Effector memory CD4-positive, alpha-beta T cell (primary cell): ENCODE data around the gene STRBP.

ENCODE experiments used
- DNase-seq, 3 donors: peaks; one replicate each; pipeline ENCODE4 v3.0.0-alpha.2; 2020
- H3K27ac ChIP-seq: 2 replicates; pipeline ENCODE4 v1.7.0; 2013; ENCODE audit warnings: mild to moderate bottlenecking, low read length, moderate library complexity; ENCODE audit not compliant: insufficient read depth, poor library complexity, severe bottlenecking
- H3K27me3 ChIP-seq: replicated peaks from 2 replicates; pipeline ENCODE4 v1.7.0; 2013; ENCODE audit warnings: mild to moderate bottlenecking, low read length; ENCODE audit not compliant: insufficient read depth, control insufficient read depth, poor library complexity, severe bottlenecking
- H3K36me3 ChIP-seq: 2 replicates; pipeline ENCODE4 v1.7.0; 2013; ENCODE audit warnings: mild to moderate bottlenecking, low read length, moderate library complexity; ENCODE audit not compliant: control insufficient read depth, insufficient read depth
- H3K4me1 ChIP-seq: 2 replicates; pipeline ENCODE4 v1.7.0; 2013; ENCODE audit warnings: low read length, mild to moderate bottlenecking; ENCODE audit not compliant: control insufficient read depth, insufficient read depth, poor library complexity, severe bottlenecking
- H3K4me3 ChIP-seq: 2 replicates; pipeline ENCODE4 v1.7.0; 2013; ENCODE audit warnings: low read length, low read depth, mild to moderate bottlenecking; ENCODE audit not compliant: insufficient read depth, poor library complexity, severe bottlenecking
- H3K9me3 ChIP-seq: 2 replicates; pipeline ENCODE4 v1.7.0; 2013; ENCODE audit warnings: mild to moderate bottlenecking, low read length, moderate library complexity; ENCODE audit not compliant: control insufficient read depth

The STRBP gene

DNA sequence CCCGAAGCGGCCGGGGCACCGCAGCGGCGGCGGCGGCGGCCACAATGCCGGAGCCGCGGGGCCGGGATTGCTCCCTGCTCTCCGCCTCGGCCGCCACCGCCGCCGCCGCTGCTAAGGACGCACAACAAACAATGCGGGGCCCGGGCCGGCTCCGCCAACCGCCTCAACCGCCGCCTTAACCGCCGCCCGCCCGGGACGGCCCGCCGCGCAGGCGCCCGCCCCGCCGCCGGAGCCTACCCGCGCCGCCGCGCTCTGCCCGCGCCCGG, 254 bp downstream of the STRBP start:
- no peaks in the 10 kb centered on the region for H3K36me3 ChIP-seq
- DNase-seq, result no peak
- H3K27me3 ChIP-seq, result no peaks in the 10 kb centered on the region
- H3K9me3 ChIP-seq, result no peaks in the 10 kb centered on the region
- H3K27ac ChIP-seq, result no peak overlapping the region
- H3K4me3 ChIP-seq, result peak overlapping the region; percentile 61
- H3K4me1 ChIP-seq, result peaks cover 13% of the 10 kb centered on the region

DNA sequence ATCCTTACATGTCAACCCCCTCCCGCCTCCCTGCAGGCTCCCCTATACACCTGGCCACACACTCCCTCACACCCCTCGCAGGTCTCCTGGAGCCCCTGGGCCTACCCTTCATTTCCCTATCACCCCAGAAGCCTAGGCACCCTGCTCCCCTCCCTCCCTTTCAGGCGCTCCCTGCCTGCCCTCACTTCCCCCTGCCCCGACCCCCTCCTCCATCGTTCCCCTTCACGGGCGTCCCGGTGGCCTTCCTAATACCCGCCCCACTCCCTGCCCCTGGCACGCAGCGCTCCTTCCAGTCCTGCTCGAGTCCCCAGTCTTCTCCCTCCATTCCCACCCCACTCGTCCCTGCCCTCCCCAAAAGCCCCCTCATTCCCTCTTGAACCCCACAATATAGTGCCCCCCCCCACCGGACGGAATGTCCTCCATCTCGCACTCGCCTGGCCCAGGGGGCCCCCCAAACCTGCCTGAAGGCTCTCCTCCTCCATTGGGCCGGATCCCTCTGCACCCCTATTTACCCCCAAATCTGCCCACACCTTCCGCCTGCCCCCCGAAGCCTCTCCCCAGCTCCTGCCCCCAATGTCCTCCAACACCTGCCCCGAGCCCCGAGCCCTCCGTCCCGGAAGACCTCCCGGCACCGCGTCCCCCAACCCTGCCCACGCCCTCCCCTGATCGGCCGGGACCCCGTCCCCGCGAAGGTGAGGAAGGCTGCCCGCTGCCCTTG, 746 bp downstream of the STRBP start:
- DNase-seq, result no peak
- Histone ChIP-seq H3K36me3 (no peaks in the 10 kb centered on the region), H3K4me3 (peak overlapping the region; percentile 61), H3K27ac (no peak overlapping the region), H3K9me3 (no peaks in the 10 kb centered on the region), H3K4me1 (peaks cover 13% of the 10 kb centered on the region), H3K27me3 (no peaks in the 10 kb centered on the region)

DNA sequence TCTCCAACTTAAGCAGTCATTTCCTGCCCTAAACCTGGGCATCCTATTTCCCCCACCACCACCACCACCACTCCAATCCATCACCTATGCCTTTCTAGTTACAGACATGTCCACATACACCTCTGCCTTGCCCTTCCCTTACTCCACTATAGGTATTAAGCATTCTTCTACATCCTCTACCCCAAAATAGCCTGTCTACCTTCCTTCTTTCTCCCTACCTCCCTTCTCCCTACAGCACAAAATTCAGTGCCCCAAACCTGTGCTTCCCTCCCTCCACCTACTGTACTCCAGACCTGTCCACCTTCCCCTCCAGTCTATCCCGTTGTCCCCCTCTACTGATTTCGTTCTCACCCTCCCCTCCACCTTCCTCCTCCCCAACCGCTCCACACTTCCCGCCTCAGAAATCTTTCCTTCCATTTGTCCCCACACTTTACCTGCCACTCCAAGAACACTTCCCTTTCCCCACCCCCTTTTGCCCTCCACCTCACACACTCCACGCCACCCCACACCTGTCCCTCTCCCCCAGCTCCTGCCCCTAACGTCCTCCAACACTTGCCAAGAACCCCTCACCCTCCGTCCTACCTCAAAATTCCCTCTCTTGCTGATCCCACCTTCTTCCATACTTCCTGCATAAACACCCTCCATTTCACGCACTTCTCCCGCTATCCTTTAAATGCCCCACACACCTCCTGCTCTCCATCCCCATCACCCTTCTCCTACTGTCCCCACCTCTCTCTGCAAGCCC, 1.6 kb downstream of the STRBP start:
- Histone ChIP-seq H3K27ac (no peak overlapping the region), H3K27me3 (no peaks in the 10 kb centered on the region), H3K36me3 (no peaks in the 10 kb centered on the region), H3K4me1 (peaks cover 13% of the 10 kb centered on the region), H3K9me3 (no peaks in the 10 kb centered on the region), H3K4me3 (peak overlapping the region; percentile 61)
- no peak for DNase-seq

DNA sequence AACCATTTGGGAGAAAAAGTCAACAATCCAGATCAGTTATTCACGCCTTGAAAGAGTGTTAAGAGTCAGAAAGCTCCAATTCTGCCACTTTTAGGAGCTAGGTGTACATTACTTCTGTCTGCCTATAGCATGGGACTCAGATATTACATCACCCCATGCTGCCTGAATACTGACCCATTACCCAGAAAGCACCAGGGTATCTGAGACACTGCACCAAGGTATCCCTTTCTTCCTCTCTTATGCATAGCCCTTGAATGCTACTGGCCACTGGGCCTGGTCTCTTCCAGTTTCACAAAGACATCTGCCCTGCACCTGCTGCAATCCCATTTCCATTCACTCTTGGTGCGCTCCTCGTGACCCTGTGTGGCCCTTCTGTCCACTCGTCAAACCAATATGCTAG, 2.6 kb downstream of the STRBP start:
- H3K4me1 ChIP-seq, result peaks cover 13% of the 10 kb centered on the region
- H3K4me3 ChIP-seq, result no peak overlapping the region
- H3K27me3 ChIP-seq, result no peaks in the 10 kb centered on the region
- DNase-seq, result no peak
- H3K9me3 ChIP-seq, result no peaks in the 10 kb centered on the region
- H3K36me3 ChIP-seq, result no peaks in the 10 kb centered on the region
- H3K27ac ChIP-seq, result no peak overlapping the region

DNA sequence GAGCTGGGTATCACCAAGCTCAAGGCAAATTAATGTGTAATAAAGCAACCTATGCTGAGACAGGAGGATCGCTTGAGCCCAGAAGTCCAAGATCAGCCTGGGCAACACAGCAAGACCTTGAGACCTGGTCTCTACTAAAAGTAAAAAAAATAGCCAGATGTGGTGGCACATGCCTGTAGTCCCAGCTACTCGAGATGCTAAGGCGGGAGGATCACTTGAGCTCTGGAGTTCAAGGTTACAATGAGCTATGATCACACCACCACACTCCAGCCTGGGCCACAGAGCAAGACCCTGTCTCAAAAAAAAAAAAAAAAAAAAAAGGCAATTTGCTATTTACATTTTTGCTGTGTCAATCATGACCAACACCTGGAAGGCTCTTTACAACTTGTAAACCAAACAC, 5.2 kb downstream of the STRBP start:
- Histone ChIP-seq H3K4me3 (no peak overlapping the region), H3K9me3 (no peaks in the 10 kb centered on the region), H3K27me3 (no peaks in the 10 kb centered on the region), H3K4me1 (peaks cover 8% of the 10 kb centered on the region), H3K27ac (no peak overlapping the region), H3K36me3 (no peaks in the 10 kb centered on the region)
- no peak for DNase-seq

DNA sequence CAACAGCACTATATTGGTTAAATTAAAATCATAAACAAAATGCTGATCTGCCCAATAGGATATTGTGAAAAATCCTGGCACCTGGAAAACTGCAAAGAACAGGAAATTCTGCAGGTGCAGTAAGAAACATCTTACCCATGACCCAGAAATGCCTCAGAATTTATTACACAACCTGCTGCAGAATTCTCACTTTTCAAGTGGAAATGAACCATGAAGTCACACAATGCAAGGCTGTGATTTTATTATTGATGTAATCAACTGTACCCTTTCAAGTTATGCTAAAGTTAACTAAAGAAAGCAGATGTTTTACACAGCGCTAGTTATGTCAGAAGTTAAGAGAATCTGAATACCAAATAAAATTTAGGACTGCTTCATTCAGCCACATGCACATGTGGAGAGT, 6.0 kb downstream of the STRBP start:
- no peaks in the 10 kb centered on the region for H3K9me3 ChIP-seq
- peaks cover 2% of the 10 kb centered on the region for H3K4me1 ChIP-seq
- no peak for DNase-seq
- H3K4me3 ChIP-seq, result no peak overlapping the region
- no peak overlapping the region for H3K27ac ChIP-seq
- no peaks in the 10 kb centered on the region for H3K36me3 ChIP-seq
- no peaks in the 10 kb centered on the region for H3K27me3 ChIP-seq

DNA sequence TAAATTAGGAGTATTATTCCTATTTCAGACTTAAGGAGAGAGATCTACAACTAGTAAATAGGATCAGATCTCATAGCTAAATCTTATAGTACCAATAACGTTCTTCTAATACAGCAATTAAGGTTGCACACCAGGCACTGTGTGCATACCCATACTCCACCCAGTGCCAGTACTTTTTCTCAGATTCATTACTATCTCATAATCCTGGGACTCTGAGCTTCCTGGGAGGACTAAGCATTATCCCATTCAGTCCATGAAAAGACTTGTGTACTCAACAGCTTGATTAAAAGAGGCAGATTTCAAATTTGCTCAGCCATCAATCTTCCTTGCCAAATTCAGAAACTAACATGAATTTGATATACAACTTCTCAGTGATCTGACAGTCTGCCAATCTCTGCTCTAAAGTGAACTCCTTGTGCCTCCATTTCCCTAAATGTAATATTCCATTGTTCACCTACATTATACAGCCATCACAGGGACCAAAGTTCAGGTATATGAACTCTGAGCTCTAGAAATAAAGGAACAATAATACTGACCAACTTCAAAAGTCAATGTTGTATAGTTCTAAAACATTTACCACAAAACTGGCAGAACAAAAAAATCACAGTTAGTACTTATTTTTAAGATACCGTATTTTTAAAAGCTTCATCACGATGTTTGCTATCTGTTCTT, 7.2 kb downstream of the STRBP start:
- H3K4me1 ChIP-seq, result no peaks in the 10 kb centered on the region
- H3K9me3 ChIP-seq, result no peaks in the 10 kb centered on the region
- no peaks in the 10 kb centered on the region for H3K36me3 ChIP-seq
- no peak for DNase-seq
- H3K27me3 ChIP-seq, result no peaks in the 10 kb centered on the region
- no peak overlapping the region for H3K27ac ChIP-seq
- no peak overlapping the region for H3K4me3 ChIP-seq

DNA sequence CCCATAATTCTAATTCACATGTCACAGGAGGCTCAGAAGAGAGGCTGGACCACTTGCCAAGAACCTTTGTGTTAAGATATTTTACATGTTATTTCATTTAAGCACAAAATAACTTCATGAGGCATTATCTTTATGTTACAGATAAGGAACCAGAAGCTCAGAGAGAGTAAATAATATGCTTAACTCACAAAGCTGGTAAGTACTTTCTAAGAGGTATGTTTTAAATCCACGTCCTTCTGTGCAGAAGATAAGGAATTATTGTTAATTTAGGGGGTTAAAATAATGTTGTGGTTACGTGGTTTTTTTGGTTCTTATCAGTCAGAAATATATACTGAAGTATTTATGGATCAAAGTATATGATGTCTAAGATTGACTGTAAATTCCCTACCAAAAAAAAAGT, 8.0 kb downstream of the STRBP start:
- no peaks in the 10 kb centered on the region for H3K9me3 ChIP-seq
- no peaks in the 10 kb centered on the region for H3K27me3 ChIP-seq
- no peak for DNase-seq
- no peaks in the 10 kb centered on the region for H3K4me1 ChIP-seq
- no peak overlapping the region for H3K27ac ChIP-seq
- no peak overlapping the region for H3K4me3 ChIP-seq
- H3K36me3 ChIP-seq, result no peaks in the 10 kb centered on the region

DNA sequence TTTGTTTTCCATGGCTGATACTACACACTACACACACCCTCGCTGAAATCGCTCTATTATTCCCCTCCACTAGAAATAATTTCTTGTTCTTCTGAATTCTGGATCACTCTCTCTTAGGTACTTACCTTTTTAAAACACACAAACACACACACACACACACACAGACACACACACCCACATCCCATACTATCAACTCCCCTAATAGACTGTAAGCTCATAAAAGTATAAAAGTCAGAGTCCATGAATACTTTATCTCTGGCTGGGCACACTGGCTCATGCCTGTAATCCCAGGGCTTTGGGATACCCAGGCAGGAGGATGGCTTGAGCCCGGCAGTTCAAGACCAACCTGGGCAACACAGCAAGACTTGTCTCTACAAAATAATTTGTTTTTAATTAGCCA, 11.1 kb downstream of the STRBP start:
- no peaks in the 10 kb centered on the region for H3K9me3 ChIP-seq
- H3K27me3 ChIP-seq, result no peaks in the 10 kb centered on the region
- no peak for DNase-seq
- H3K36me3 ChIP-seq, result no peaks in the 10 kb centered on the region
- no peak overlapping the region for H3K27ac ChIP-seq
- H3K4me1 ChIP-seq, result no peaks in the 10 kb centered on the region
- H3K4me3 ChIP-seq, result no peak overlapping the region

DNA sequence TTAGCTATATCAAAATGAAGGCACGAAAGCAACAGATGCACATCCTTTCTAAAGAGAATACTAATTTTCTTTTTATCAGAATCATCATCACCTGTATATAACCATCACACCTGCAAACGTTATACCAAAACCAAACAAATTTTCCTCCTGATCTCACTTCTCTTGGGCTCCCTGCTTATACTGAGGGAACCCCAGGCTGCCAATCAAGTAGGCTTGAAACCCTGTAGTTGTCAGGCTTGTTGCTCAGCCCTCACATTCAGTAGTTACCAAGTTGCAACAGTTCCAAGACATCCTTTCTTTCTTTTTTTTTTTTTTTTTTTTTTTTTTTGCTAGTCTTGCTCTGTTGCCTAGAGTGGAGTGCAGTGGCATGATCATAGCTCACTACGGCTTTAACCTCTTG, 12.7 kb downstream of the STRBP start:
- H3K9me3 ChIP-seq, result no peaks in the 10 kb centered on the region
- no peak for DNase-seq
- no peaks in the 10 kb centered on the region for H3K27me3 ChIP-seq
- H3K27ac ChIP-seq, result no peak overlapping the region
- no peaks in the 10 kb centered on the region for H3K4me1 ChIP-seq
- H3K4me3 ChIP-seq, result no peak overlapping the region
- H3K36me3 ChIP-seq, result no peaks in the 10 kb centered on the region
